NCI-H524 treated with DMSO at 0.1 percent for 48 hours (cell line): ENCODE measurements around the gene ZNF236.

ENCODE experiments used
- DNase-seq: peaks from one replicate; lab custom pipeline; 2025; lab: John Stamatoyannopoulos, UW

Gene ZNF236

GRCh38 chr18:76859474-76860339 lies 37.4 kb downstream of the ZNF236 start:
- DNase-seq: no peak

DNA sequence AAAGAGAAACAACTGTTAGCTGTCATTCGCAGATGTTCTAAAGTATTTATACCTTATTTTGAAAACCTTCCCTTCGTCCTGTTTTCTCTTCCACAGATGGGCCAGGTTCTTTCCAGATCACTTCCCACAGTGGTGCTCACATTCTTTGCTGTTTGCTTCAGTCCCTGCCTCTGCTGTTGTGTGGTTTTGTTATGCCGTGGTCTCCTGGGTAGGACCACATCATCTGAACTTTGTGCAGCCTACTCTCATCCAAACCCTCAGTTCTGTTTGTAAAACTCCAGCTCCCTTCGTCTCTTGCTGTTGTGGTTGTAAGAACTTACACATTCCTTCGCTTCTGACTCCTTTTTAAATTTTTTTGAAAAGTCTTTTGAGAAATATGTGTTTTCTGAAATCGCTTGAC lies 38.1 kb downstream of the ZNF236 start:
- no peak for DNase-seq

DNA sequence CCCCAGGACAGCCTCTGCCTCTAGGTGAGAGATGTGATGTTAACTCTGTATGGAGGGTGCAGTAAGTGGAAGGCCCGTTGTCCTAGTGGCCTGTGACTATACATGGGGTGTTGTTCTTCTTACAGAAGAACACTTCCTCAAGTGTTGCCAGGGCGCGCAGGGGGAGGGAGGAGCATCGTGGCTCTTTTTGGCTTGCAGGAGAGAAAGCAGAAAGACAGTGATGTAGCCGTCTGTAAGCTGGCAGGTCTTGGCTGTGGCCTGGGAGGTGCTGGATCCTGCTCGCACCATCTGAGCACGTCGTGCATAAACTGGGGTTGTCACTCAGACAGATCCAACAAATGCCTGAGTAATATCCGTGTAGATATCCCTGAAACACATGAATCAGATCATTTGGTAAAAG lies 44.3 kb downstream of the ZNF236 start:
- DNase-seq: no peak

GRCh38 chr18:76873311-76873710 lies 51.0 kb downstream of the ZNF236 start:
- DNase-seq: no peak

- no peak for DNase-seq
These were observed 51.4 kb downstream of the ZNF236 start for GRCh38 chr18:76873713-76874112.

GRCh38 chr18:76874642-76875389 lies 52.5 kb downstream of the ZNF236 start:
- DNase-seq: no peak

GRCh38 chr18:76875390-76876325 lies 53.3 kb downstream of the ZNF236 start:
- no peak for DNase-seq

- no peak for DNase-seq
These were observed 56.1 kb downstream of the ZNF236 start for GRCh38 chr18:76878426-76878825.

GRCh38 chr18:76880026-76880425 lies 57.7 kb downstream of the ZNF236 start:
- no peak for DNase-seq

DNA sequence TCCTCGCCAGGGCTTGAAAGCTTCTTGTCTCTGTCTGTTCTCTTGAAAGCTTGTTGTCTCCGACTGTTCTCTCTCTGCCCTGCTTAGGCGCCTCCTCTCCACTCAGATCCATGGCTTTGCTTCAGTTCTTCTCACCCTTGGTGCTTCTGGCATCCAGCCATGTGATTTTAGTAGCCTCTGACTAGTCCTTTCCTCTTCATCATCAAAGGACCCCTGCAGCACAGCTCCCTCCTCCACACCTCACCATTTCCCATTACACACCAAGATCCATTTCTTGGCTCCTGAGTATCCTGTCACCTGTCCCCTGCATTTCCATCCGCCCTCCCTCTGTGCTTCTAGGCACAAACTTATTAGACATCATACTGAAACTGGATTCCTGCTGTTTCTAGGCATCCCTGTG lies 59.4 kb downstream of the ZNF236 start:
- DNase-seq: no peak

DNA sequence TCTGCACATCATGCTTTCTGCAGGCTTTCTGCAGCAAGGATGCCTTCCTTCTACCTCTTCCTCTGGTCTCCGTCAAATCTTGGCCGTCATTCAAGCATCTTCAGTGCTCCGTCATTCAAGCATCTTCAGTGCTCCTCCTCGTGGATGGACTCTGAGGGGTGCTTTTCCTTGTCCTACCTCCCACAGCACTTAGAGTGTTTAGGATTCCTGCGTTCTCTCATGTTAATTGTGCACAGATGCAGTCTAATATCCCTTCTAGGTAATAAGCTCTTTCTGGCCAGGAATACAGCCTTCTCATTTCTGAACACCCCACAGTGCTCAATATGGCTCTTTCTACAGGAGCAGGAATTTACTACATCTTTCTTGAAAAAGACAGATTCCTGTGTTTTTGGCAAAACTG lies 59.8 kb downstream of the ZNF236 start:
- no peak for DNase-seq

- no peak for DNase-seq
These were observed 62.6 kb downstream of the ZNF236 start for GRCh38 chr18:76885001-76885400.

- no peak for DNase-seq
These were observed 63.8 kb downstream of the ZNF236 start for GRCh38 chr18:76886112-76886511.

DNA sequence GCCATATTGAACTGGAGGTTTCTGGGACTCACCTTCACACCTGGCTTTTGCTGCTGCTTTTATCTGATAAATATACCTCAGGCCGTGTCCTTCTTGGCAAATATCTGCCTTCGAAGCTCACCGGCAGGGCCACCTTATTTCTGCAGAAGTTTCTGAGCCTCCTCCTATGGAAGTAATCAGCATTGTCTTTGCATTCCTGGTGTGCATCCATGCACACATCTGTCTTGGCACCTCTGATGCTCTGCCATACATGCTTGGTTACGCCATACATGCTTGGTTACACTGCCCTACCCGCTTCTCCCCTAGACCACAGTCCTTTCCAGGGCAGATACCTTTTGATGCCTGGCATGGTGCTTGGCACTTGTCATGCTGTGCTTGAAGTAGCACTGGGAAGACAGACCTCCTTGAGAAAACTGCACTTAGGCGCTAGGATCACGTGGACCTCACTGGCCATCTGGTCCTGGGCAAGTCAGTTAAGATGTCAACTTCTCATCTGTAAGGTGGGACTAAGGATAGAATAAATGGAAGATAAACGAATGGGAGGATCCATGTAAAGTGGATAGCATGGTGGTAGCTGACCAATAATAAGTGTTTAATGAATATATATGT lies 66.8 kb downstream of the ZNF236 start:
- DNase-seq: no peak

DNA sequence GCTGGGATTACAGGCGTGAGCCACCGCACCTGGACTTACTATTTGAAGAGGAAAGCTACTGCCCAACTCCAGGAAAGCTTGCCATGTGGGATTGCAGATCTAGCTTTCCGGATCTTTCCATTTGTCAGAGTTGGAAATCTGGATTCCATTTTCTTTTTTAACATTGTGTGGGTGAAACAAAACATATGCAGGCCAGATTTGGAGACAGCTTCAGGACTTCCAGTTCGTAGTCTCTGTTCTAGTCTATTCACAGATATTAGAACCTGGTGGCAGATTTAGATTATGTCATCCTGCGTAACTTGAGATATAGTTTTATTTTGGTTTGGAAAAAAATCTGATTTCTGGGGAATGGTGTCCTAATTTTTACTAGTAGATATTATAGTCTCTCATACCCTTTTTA lies 70.5 kb downstream of the ZNF236 start:
- DNase-seq: no peak

DNA sequence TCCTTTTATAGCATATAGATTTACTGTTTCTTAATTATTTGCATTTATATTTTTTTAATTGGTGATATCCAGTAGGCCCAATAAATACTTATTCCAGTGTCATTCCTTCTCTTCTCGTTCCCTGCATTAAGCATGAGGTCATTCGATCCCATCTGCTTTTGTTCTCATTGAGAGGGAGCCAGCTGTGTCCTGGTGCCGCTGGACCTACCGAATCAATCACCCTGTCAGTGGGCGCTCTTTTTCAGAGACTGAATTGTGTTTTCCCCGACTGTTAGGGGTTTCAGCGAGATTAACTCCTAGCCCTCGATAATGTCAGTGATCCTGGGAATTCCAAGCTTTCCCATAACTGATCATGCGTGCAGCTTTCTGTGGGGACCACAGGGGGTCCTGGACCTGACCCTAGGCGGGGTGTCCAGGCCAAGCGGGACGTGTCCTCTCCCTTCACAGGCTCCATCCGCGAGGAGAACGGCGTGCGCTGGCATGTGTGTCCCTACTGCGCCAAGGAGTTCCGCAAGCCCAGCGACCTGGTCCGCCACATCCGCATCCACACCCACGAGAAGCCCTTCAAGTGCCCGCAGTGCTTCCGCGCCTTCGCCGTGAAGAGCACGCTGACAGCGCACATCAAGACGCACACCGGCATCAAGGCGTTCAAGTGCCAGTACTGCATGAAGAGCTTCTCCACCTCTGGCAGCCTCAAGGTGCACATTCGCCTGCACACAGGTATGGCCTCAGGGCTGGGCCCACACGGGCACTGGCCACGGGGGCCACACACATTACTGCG lies 72.4 kb downstream of the ZNF236 start:
- no peak for DNase-seq

DNA sequence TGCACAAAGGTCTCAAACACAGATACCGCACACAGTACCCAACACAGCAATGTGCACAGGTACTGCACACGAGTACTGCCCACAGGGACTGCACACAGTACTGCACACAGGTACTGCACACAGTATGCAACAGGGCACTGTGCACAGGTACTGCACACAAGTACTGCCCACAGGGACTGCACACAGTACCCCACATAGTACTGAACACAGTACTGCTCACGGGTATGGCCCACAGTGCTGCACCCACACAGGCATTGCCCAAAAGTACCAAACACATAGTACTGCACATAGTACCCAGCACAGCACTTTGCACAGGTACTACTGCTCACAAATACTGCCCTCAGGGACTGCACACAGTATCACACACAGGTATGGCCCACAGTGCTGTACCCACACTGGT lies 73.1 kb downstream of the ZNF236 start:
- DNase-seq: no peak

DNA sequence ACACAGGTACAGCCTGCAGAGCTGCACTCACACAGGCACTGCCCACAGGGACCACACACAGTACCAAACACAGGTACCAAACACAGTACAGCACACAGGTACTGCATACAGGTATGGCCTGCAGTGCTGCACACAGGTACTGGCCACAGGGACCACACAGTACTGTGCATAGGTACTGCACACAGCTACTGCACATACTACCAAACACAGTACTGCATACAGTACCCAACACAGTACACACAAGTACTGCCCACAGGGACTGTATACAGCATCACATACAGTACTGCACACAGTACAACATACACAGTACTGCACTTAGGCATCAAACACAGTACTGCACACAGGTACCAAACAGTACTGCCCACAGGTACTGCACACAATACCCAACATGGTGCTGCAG lies 74.3 kb downstream of the ZNF236 start:
- DNase-seq: no peak

DNA sequence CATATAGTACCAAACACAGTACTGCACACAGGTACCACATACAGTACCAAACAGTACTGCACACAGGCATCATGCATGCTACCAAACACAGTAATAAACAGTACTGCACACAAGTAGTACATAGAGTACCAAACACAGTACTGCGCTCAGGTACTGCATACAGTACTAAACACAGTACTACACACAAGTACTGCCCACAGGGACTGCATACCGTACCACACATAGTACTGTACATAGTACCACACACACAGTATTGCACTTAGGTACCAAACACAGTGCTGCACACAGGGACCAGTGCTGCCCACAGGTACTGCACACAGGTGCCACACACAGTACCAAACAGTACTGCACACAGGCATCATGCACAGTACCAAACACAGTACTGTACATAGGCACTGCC lies 74.9 kb downstream of the ZNF236 start:
- DNase-seq: no peak

GRCh38 chr18:76903386-76903785 lies 81.0 kb downstream of the ZNF236 start:
- no peak for DNase-seq

DNA sequence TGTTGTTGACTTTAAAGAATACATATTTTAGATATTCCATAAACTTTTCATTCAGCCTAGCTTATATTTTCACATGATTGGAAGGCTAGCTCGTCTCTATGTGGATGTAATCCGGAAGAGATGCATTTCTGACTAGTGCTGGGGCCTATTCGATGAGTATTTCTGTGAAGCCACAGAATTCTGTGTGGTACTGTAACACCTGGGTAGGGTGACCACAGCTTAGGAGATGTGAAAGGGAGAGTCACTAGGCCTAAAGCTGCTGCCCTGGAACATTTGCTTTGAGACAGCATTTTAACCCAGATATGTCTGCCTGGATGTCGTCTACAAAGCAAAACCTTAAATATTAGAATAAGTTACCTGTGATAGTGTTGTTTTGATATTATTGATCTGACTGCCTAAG lies 83.5 kb downstream of the ZNF236 start:
- no peak for DNase-seq
